ENCODE measurements around the gene DFFA.

The DFFA gene

DNA sequence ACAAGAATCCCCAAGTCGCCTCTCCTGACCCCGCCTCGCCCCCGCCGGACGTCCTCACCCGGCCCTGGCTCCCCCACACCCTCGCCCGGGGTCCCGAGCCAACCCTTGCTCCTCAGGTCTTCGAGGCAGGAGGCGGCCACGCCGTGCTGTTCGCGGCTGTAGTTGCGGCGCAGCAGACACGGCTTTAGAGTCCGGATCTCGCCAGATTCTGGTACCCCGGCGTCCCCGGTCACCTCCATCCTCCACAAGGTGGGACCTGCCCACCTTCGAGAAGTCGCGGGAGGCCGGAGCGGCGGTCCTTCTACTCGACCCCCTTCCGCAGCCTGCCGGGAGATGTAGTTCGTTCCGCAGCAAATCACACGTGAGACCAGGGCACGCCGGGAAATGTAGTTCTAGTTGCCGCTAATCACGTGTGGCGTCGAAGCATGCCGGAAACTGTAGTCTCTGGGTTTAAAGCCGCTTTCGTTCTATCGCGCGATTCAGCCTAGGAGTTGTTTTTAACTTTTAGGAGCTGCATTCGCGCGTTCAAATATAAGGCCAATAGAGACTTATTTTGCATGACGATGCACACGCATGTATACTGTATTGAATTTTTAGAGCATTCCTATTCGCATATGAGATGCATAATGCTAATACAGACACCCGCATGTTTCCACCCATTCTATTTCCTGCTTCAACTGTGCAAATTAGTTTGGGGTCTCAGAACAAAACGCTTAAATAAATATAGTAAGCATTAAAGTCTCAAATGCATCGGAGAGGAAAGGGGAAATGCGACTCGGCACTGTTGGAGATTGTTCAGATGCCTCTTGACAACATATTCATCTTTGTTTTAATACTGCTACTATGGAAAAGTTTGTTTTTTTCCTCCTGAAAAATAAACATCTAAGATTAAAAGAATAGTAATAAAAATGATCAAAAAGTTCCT lies at the start of gene DFFA:
Gene DFFA (minus strand): TSS at position 310 of the 925 bp plus-strand sequence. CDS start 71 bp downstream, at position 239.
- peak within 1 kb of the TSS; percentile 67 to 91 (median 80) for H3K4me3 ChIP-seq
- peak within 1 kb of the TSS in 20 of 21 experiments; percentile 23 to 86 (median 77) for H3K27ac ChIP-seq

DNA sequence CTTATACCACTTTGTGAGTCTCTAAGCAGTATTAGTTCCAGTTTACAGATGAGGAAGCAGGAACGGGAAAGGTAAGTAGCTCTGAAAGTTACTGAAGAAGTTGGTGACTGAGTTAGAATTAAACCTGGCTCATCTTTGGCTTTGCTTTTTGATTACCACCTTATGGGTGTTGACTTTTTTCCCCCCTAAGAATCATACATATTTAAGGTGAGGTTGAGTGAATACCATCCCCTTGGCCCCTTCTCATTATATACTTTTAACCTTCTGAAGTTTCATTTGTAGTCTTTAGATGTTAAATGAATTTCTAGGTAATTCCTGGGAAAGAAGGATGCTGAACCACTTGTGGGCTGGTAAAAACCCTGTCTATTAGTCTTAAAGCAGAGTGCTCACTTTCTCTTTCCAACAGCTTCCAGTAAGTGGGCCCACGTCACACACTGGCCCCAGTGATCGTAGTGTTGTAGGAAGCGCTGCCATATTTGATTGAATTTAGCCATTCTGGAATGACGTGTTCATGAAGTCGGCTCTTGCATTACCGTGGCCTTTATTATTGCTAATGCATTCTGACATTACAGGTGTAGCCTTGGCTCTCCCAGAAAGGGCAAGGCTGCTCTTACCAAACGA lies 49.3 kb upstream of the DFFA start:
- no peak overlapping the region for H3K4me3 ChIP-seq
- H3K27ac ChIP-seq = no peak overlapping the region

GRCh38 chr1:10520952-10521351 lies 48.6 kb upstream of the DFFA start:
- no peak overlapping the region for H3K27ac ChIP-seq
- no peak overlapping the region for H3K4me3 ChIP-seq

DNA sequence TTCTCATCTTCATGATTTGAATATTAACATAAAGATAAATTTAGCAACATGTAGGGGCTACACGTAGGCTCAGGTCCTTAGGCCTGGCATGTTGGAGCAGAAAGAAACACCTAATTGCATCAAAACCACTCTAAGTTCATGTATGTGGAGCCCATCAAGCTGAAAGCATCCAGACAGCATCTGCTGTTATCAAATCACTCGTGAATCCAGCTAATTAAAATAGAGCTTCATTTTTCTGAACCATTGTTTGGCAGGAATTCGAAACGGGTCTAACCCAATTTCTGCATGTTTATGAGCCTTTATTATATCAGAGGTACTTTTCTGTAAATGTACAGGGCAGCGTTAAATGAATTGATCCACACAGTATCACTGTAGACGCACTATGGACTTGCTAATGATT lies 48.2 kb upstream of the DFFA start:
- Histone ChIP-seq H3K4me3 (no peak overlapping the region), H3K27ac (no peak overlapping the region)

GRCh38 chr1:10519016-10519417 lies 46.7 kb upstream of the DFFA start:
- H3K4me3 ChIP-seq = no peak overlapping the region
- H3K27ac ChIP-seq = no peak overlapping the region

GRCh38 chr1:10517677-10517982 lies 45.3 kb upstream of the DFFA start:
- H3K4me3 ChIP-seq = no peak overlapping the region
- peak overlapping the region in 6 of 21 experiments; percentile 12 to 90 (median 53) for H3K27ac ChIP-seq

GRCh38 chr1:10516925-10517676 lies 44.8 kb upstream of the DFFA start:
- peak overlapping the region in 14 of 21 experiments; percentile 4 to 90 (median 48) for H3K27ac ChIP-seq
- no peak overlapping the region for H3K4me3 ChIP-seq

DNA sequence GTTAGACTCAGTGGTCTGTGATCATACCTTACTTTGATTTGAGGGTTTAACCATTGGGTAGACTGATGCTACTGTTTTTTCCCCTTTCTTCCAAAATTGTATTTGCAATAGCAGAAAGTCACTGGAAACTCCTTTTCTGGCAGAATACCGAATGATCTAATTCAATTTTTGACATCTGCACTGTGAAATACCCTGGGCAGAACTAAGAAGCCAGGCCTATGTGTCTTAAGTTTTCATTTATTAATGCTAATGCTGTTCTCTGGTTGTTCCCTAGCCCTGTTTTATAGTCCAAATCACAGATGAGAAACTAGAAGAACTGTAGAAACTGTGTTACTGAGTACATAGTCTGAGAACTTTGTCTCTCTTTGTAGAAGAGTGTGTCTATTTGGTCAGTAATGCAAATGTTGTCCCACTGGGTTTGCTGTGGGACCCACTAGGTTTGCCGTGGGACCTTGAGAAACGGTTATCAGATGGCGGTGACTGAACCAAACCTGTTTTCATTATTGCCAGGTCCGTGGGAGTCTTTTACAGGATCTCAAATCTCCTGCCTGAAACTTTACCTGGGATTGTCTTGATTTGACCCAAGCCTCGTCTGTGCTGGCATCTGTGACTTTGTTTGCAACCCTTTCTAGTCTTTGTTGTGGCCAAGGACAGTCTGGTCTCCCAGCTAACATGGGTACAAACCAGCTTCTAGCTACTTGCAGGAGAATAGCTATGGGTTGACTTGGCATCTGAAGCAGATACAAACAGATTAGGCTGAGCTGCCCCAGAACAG lies 43.8 kb upstream of the DFFA start:
- Histone ChIP-seq H3K27ac (peak overlapping the region in 15 of 21 experiments; percentile 4 to 90 (median 43)), H3K4me3 (no peak overlapping the region)

- Histone ChIP-seq H3K27ac (peak overlapping the region in 10 of 21 experiments; percentile 15 to 90 (median 48)), H3K4me3 (no peak overlapping the region)
Measured at GRCh38 chr1:10515301-10515975, 43.1 kb upstream of the DFFA start.

GRCh38 chr1:10514490-10515235 lies 42.3 kb upstream of the DFFA start:
- Histone ChIP-seq H3K4me3 (no peak overlapping the region), H3K27ac (peak overlapping the region in 9 of 21 experiments; percentile 25 to 90 (median 36))

DNA sequence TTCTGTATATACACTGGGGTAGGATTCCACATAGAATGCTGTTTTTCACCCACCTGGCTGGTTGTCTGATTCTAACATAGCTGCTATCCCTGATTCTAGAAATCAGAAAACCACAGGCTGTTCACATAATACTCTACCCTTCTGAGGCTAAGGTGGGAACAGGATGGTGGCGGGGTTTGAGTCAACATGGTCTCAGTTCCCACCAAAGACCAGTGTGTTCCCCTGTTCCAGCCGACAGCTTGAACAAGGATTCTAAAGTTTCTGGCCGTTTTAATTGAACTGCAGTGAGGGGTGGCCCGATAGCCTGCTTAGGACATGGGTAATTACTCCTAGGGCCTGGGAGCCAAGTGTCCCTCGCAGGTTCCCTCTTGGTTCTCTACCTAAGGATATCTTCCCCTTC lies 40.9 kb upstream of the DFFA start:
- no peak overlapping the region for H3K4me3 ChIP-seq
- H3K27ac ChIP-seq = peak overlapping the region in 14 of 21 experiments; percentile 1 to 94 (median 52)

DNA sequence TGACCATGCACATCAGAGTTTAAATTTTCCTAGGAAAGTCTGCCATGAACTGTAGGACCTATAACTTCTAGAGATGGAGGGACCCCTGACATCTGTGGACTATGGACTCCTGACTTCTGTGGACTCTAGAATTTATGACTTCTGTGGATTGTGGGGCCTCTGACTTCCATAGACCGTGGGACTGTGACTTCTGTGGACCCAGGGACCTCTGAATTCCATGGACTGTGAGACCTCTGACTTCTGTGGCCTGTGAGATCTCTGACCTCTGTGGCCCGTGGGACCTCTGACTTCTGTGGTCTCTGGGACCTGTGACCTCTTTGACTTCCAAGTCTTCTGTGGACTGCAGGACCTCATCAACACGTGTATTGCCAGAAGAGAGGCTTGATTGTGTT lies 39.2 kb upstream of the DFFA start:
- Histone ChIP-seq H3K4me3 (no peak overlapping the region), H3K27ac (peak overlapping the region in 19 of 21 experiments; percentile 29 to 94 (median 73))

DNA sequence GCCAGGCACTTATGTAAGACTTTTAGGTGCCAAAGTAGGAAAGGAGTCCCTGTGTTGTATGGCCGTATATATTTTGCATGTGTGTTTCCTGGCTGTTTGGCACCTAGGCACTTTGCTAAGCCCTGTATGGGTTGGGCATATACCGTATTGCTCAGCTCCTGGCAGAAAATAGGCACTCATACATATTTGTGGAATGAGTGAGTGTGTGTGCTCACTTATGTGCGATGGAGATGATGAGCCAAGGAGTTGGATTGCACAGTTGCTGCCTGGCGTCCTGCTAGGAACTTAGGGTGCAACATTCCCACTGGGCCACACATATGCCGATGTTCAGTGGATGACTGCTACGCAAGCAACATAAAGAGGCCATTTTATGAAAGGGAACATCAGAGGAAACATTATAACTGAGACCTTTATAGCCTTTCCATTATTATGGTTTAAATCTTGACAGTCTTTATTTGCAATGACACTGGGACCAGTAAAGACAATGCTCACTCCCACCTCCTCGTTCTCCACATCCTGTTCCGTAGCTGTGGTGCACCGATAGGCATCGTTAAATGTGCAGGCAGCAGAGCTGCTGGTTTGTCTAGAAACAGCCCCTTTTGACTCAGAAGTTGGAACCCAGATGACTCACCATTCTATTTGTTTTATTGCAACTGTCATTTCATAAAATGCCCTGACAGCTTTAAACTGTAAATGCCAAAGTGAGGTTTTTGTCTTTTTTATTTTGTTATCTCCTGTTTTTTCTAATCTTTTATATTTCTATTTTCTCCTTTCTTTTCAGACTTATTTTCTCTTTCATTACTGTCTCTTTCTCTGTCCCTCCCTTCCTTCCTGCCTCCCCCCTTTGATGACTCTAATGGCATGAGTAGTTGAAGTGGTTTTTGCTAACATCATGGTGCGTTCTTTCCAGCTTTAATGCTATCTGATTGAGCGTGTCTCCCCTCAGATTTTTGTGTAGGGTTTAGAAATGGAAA lies 38.5 kb upstream of the DFFA start:
- H3K4me3 ChIP-seq = no peak overlapping the region
- H3K27ac ChIP-seq = peak overlapping the region in 20 of 21 experiments; percentile 29 to 94 (median 73)

DNA sequence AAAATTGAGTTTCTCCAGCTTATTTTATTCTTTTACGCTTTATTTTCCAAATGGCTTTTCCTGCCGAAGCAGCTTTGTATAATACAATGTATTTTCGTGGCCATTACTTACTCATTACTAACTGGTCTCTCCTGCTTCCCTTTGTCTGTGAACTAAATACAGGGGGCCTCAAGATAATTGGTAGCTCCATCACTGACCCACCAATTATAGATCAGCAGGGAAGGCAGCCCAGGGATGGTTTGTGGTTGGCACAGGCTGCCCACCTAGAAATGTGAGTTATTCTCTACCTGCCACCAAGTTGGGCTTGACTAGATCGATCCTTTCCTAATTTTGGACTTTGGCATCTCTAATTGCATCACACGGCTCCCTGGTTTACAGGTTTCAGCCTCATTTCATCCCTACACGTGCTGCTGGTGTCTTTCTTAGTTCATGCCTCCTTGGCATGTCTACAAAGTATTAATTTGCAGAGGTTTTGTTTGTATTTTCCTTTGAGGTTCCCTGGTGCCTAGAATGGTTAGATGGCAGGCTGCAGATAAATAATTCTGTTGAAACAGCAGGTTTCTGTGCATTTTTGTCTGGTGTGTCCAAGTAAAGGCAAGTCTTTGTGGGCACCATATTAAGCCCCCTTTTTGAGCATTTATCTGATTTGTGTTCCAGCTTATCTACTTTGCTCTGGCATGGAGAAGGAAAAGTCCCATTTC lies 37.6 kb upstream of the DFFA start:
- Histone ChIP-seq H3K27ac (peak overlapping the region in 20 of 21 experiments; percentile 4 to 94 (median 72)), H3K4me3 (no peak overlapping the region)

DNA sequence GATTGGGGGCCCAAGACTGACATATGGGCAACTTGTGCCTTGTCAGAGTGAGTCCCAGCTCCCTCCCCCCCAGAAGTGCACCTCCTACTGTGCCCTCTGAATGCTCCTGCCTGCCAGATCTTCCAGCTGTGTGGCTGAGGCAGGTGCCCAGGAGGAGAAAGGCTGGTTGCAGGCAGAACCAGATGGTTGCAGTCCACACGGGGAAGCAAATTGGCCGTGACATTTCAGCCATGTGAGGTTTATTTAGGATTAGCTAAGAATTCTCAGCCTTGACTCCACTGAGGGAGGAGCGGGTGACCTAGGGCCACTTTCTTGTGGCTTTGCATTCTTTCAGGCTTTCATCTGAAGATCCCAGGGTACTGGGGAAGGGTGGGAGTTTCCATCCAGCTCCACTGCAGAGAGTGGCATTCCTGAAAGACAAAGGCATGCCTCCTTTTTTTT lies 36.2 kb upstream of the DFFA start:
- Histone ChIP-seq H3K4me3 (no peak overlapping the region), H3K27ac (peak overlapping the region in 2 of 21 experiments; percentile 24 to 90)

- Histone ChIP-seq H3K4me3 (no peak overlapping the region), H3K27ac (peak overlapping the region in 1 of 21 experiments; percentile 23)
Measured at GRCh38 chr1:10507111-10507879, 35.0 kb upstream of the DFFA start.

Measured in skin epidermis (tissue), 12 donors.